LHCN-M2 (cell line): ENCODE data around the gene MLF2. TPM values are rescaled to one million over a fixed set of nuclear protein-coding genes. Genes with fewer than 3 reads are reported as not detected.

ENCODE experiments used
- total RNA-seq: library from RNA; depleted of rRNA; stranded (reverse); fragments of >200 nt; gene quantifications from 2 replicates; pipeline ENCODE4 v1.2.3, GENCODE V29; 2014; rRNA removed

The MLF2 gene
- total RNA-seq, 1 experiment from 2014 or later: 308 TPM

Other genes with a start within 250 kb of the MLF2 start
- 10,802 and 11,796 TPM in 2 replicates for gene GAPDH, start 218.6 kb downstream of the MLF2 start, total RNA-seq
- gene IFFO1, start 197.1 kb downstream of the MLF2 start, total RNA-seq: 105 and 121 TPM in 2 replicates
- gene NOP2, start 184.8 kb downstream of the MLF2 start, total RNA-seq: 88.9 and 101 TPM in 2 replicates
- 200 and 240 TPM in 2 replicates for gene CHD4, start 145.8 kb downstream of the MLF2 start, total RNA-seq
- gene LPAR5, start 117.2 kb downstream of the MLF2 start, total RNA-seq: not detected in 2 replicates
- 0.32 TPM in 1 of 2 replicates, not detected in the other for gene ACRBP, start 105.7 kb downstream of the MLF2 start, total RNA-seq
- 26.3 and 40.8 TPM in 2 replicates for gene ING4, start 90.0 kb downstream of the MLF2 start, total RNA-seq
- gene ZNF384, start 63.8 kb downstream of the MLF2 start, total RNA-seq: 28.4 and 30.8 TPM in 2 replicates
- gene PIANP, start 52.3 kb downstream of the MLF2 start, total RNA-seq: 0.34 TPM in 1 of 2 replicates, not detected in the other
- 111 and 130 TPM in 2 replicates for gene COPS7A, start 29.1 kb downstream of the MLF2 start, total RNA-seq
- gene PTMS, start 13.2 kb upstream of the MLF2 start, total RNA-seq: 244 and 318 TPM in 2 replicates
- 0.23 and 0.45 TPM in 2 replicates for gene LAG3, start 19.4 kb upstream of the MLF2 start, total RNA-seq
- gene CD4, start 36.4 kb upstream of the MLF2 start, total RNA-seq: 0.92 TPM in 1 of 2 replicates, not detected in the other
- gene GPR162, start 68.7 kb upstream of the MLF2 start, total RNA-seq: 2.0 TPM in 2 replicates
- gene P3H3, start 75.3 kb upstream of the MLF2 start, total RNA-seq: 47.6 and 58.4 TPM in 2 replicates
- gene GNB3, start 87.8 kb upstream of the MLF2 start, total RNA-seq: 2.6 and 2.8 TPM in 2 replicates
- gene CDCA3, start 98.1 kb upstream of the MLF2 start, total RNA-seq: 101 and 120 TPM in 2 replicates
- gene USP5, start 99.0 kb upstream of the MLF2 start, total RNA-seq: 119 and 127 TPM in 2 replicates
- 2,020 and 2,623 TPM in 2 replicates for gene TPI1, start 114.4 kb upstream of the MLF2 start, total RNA-seq
- 9.6 and 13.0 TPM in 2 replicates for gene SPSB2, start 120.2 kb upstream of the MLF2 start, total RNA-seq
- 4.0 and 5.3 TPM in 2 replicates for gene LRRC23, start 151.7 kb upstream of the MLF2 start, total RNA-seq
- 22.7 and 26.3 TPM in 2 replicates for gene ENO2, start 161.4 kb upstream of the MLF2 start, total RNA-seq
- 15.4 and 20.0 TPM in 2 replicates for gene ATN1, start 174.8 kb upstream of the MLF2 start, total RNA-seq
- not detected in 2 replicates for gene RNU7-1, start 190.7 kb upstream of the MLF2 start, total RNA-seq
- 185 and 223 TPM in 2 replicates for gene C12orf57, start 190.9 kb upstream of the MLF2 start, total RNA-seq
- gene PTPN6, start 198.2 kb upstream of the MLF2 start, total RNA-seq: not detected in 2 replicates
- gene PHB2, start 217.5 kb upstream of the MLF2 start, total RNA-seq: 302 and 330 TPM in 2 replicates
- gene EMG1, start 217.8 kb upstream of the MLF2 start, total RNA-seq: 39.1 and 61.7 TPM in 2 replicates